Hepatocyte (in vitro differentiated cells): Measurements from ENCODE around the gene OR2Y1.
A peak's percentile ranks its signal among the peaks of the same experiment; 100 is the strongest.

Experiments
- CTCF ChIP-seq: fragments of 200-600 bp; sonication (generic); IDR thresholded peaks from 2 replicates; pipeline ENCODE4 v1.5.1; 2016; ENCODE audit warnings: antibody characterized with exemption, mild to moderate bottlenecking; ENCODE audit not compliant: poor library complexity
- EZH2 ChIP-seq: fragments of 200-600 bp; sonication (generic); IDR thresholded peaks from 2 replicates; pipeline ENCODE4 v1.6.1; 2016; ENCODE audit warnings: antibody characterized with exemption, mild to moderate bottlenecking, borderline replicate concordance

GRCh38 chr5:180784497-180785097 lies 44.7 kb upstream of the OR2Y1 start:
- TF ChIP-seq CTCF (peak; percentile 93), EZH2 (no peak)
